HG03457 (cell line): ENCODE results near the gene U2SURP.
"Not testable (repeated sequence)": the region's sequence is repeated elsewhere in the genome, so short reads cannot be mapped to it uniquely, and the experiment has no call there.

Experiments
- ATAC-seq: cut with Tn5 transposase; IDR thresholded peaks from one replicate; pipeline ENCODE4 v1.9.1; 2021; ENCODE audit warnings: moderate number of reproducible peaks; ENCODE audit not compliant: unreplicated experiment

The U2SURP gene

GRCh38 chr3:143010024-143010423, 8.7 kb downstream of the U2SURP start:
- no peak for ATAC-seq

- no peak for ATAC-seq
Observed at GRCh38 chr3:143011705-143012104, 10.3 kb downstream of the U2SURP start.

GRCh38 chr3:143014921-143015320, 13.6 kb downstream of the U2SURP start:
- ATAC-seq: no peak

GRCh38 chr3:143016321-143016972, 15.1 kb downstream of the U2SURP start:
- no peak for ATAC-seq

- ATAC-seq: no peak
Observed at GRCh38 chr3:143024351-143024960, 23.1 kb downstream of the U2SURP start.

GRCh38 chr3:143031327-143031726, 30.0 kb downstream of the U2SURP start:
- no peak for ATAC-seq

- not testable (repeated sequence) for ATAC-seq
Observed at GRCh38 chr3:143031796-143032387, 30.5 kb downstream of the U2SURP start.

- no peak for ATAC-seq
Observed at GRCh38 chr3:143035466-143036211, 34.3 kb downstream of the U2SURP start.

- ATAC-seq: no peak
Observed at GRCh38 chr3:143036557-143036956, 35.2 kb downstream of the U2SURP start.

GRCh38 chr3:143037867-143038266, 36.5 kb downstream of the U2SURP start:
- no peak for ATAC-seq

- ATAC-seq: no peak
Observed at GRCh38 chr3:143040261-143040879, 39.0 kb downstream of the U2SURP start.

- ATAC-seq: no peak
Observed at GRCh38 chr3:143041903-143042302, 40.5 kb downstream of the U2SURP start.

GRCh38 chr3:143045639-143046038, 44.3 kb downstream of the U2SURP start:
- no peak for ATAC-seq

GRCh38 chr3:143046075-143046474, 44.7 kb downstream of the U2SURP start:
- not testable (repeated sequence) for ATAC-seq

- no peak for ATAC-seq
Observed at GRCh38 chr3:143054011-143054410, 52.6 kb downstream of the U2SURP start.

- ATAC-seq: no peak
Observed at GRCh38 chr3:143056372-143056771, 55.0 kb downstream of the U2SURP start.

GRCh38 chr3:143060906-143061305, 59.5 kb downstream of the U2SURP start:
- ATAC-seq: peak; percentile 93

- no peak for ATAC-seq
Observed at GRCh38 chr3:143063018-143063417, 61.6 kb downstream of the U2SURP start.

GRCh38 chr3:143064777-143065176, 63.4 kb downstream of the U2SURP start:
- ATAC-seq: no peak

GRCh38 chr3:143065364-143065763, 64.0 kb downstream of the U2SURP start:
- ATAC-seq: no peak

GRCh38 chr3:143066033-143066432, 64.7 kb downstream of the U2SURP start:
- ATAC-seq: no peak
